SJCRH30 (cell line): Measurements from ENCODE around the gene PAF1. TPM values are rescaled to one million over a fixed set of nuclear protein-coding genes. Genes with fewer than 3 reads are reported as not detected.

Experiments
- DNase-seq, 2 experiments: peaks; one replicate each; pipeline ENCODE4 v3.0.0-alpha.2; 2015 to 2020
- H3K27ac ChIP-seq: fragments of 250-450 bp; sonication (Bioruptor Pico); 2 replicates; pipeline ENCODE4 v1.5.1; 2020; ENCODE audit warnings: mild to moderate bottlenecking, moderate library complexity
- H3K27me3 ChIP-seq: fragments of 250-450 bp; sonication (Bioruptor Pico); 2 replicates; pipeline ENCODE4 v1.5.1; 2020; ENCODE audit warnings: mild to moderate bottlenecking, moderate library complexity
- H3K36me3 ChIP-seq: fragments of 250-450 bp; sonication (Bioruptor Pico); 2 replicates; pipeline ENCODE4 v1.5.1; 2020; ENCODE audit warnings: mild to moderate bottlenecking, moderate library complexity
- H3K4me1 ChIP-seq: fragments of 250-450 bp; sonication (Bioruptor Pico); 2 replicates; pipeline ENCODE4 v1.5.1; 2020; ENCODE audit warnings: mild to moderate bottlenecking, moderate library complexity
- H3K4me3 ChIP-seq: fragments of 250-450 bp; sonication (Bioruptor Pico); 2 replicates; pipeline ENCODE4 v1.5.1; 2020; ENCODE audit warnings: mild to moderate bottlenecking, moderate library complexity
- H3K9me3 ChIP-seq: fragments of 250-450 bp; sonication (Bioruptor Pico); replicated peaks from 2 replicates; pipeline ENCODE4 v1.5.1; 2020; ENCODE audit warnings: mild to moderate bottlenecking, moderate library complexity
- total RNA-seq: library from RNA; depleted of rRNA; stranded (reverse); fragments of >200 nt; shearing (Covaris generic); gene quantifications from 2 replicates; pipeline ENCODE4 v1.2.3, GENCODE V29; 2014; rRNA removed

Gene PAF1
- total RNA-seq: 73.6 and 85.7 TPM in 2 replicates

GRCh38 chr19:39390751-39391437 is at the start of gene PAF1, which contains the start of gene MED29:
Gene PAF1, minus strand, starts transcription at chr19:39391106. Its CDS starts 242 bp downstream, at chr19:39390864.
Gene MED29, plus strand, starts transcription at chr19:39391378. Its CDS starts 45 bp downstream, at chr19:39391423.
- H3K27ac ChIP-seq: peak within 1 kb of the TSS; percentile 97
- H3K27me3 ChIP-seq: no peaks in the 10 kb centered on the region
- H3K4me1 ChIP-seq: peaks cover 3% of the 10 kb centered on the region; the same call in 1 of the 2 replicates
- H3K4me3 ChIP-seq: peak within 1 kb of the TSS; percentile 92
- no peaks in the 10 kb centered on the region for H3K9me3 ChIP-seq
- H3K36me3 ChIP-seq: peaks cover 32% of the 10 kb centered on the region
- peak; percentile 100 for DNase-seq

- Histone ChIP-seq H3K9me3 (no peaks in the 10 kb centered on the region), H3K27me3 (no peaks in the 10 kb centered on the region), H3K4me1 (no peaks in the 10 kb centered on the region), H3K4me3 (no peak overlapping the region), H3K36me3 (peaks cover 21% of the 10 kb centered on the region), H3K27ac (no peak overlapping the region)
- no peak for DNase-seq
These were observed 47.5 kb upstream of the PAF1 start for GRCh38 chr19:39438270-39438934.

- Histone ChIP-seq H3K4me1 (no peaks in the 10 kb centered on the region), H3K27me3 (no peaks in the 10 kb centered on the region), H3K27ac (peak overlapping the region; percentile 85; the same call in 1 of the 2 replicates), H3K36me3 (peaks cover 39% of the 10 kb centered on the region), H3K9me3 (no peaks in the 10 kb centered on the region), H3K4me3 (peak overlapping the region; percentile 85)
- DNase-seq: no peak
These were observed 45.4 kb upstream of the PAF1 start for GRCh38 chr19:39436350-39436716.

GRCh38 chr19:39435499-39436349 is 44.8 kb upstream of the PAF1 start, which contains the start of gene RPS16:
Gene RPS16, minus strand, starts transcription at chr19:39435949. Its CDS starts 54 bp downstream, at chr19:39435895.
- H3K9me3 ChIP-seq: no peaks in the 10 kb centered on the region

GRCh38 chr19:39434123-39435076 is 43.5 kb upstream of the PAF1 start:
- peaks cover 39% of the 10 kb centered on the region for H3K36me3 ChIP-seq
- DNase-seq: no peak
- H3K27ac ChIP-seq: no peak overlapping the region; the same call in 1 of the 2 replicates
- no peaks in the 10 kb centered on the region for H3K9me3 ChIP-seq
- H3K4me1 ChIP-seq: no peaks in the 10 kb centered on the region
- H3K4me3 ChIP-seq: peak overlapping the region; percentile 85
- no peaks in the 10 kb centered on the region for H3K27me3 ChIP-seq

More at GRCh38 chr19:39435499-39436349, 44.8 kb upstream of the PAF1 start, which contains the start of gene RPS16:
- no peaks in the 10 kb centered on the region for H3K4me1 ChIP-seq
- H3K27ac ChIP-seq: peak within 1 kb of the TSS; percentile 85
- H3K27me3 ChIP-seq: no peaks in the 10 kb centered on the region
- H3K4me3 ChIP-seq: peak within 1 kb of the TSS; percentile 85
- peak; percentile 100 for DNase-seq
- H3K36me3 ChIP-seq: peaks cover 39% of the 10 kb centered on the region

GRCh38 chr19:39433480-39434079 is 42.7 kb upstream of the PAF1 start:
- DNase-seq: no peak
- no peak overlapping the region for H3K4me3 ChIP-seq
- peaks cover 39% of the 10 kb centered on the region for H3K36me3 ChIP-seq
- H3K27me3 ChIP-seq: no peaks in the 10 kb centered on the region
- no peak overlapping the region for H3K27ac ChIP-seq
- H3K4me1 ChIP-seq: peaks cover 4% of the 10 kb centered on the region; the same call in 1 of the 2 replicates
- H3K9me3 ChIP-seq: no peaks in the 10 kb centered on the region

GRCh38 chr19:39432677-39433025 is 41.7 kb upstream of the PAF1 start:
- no peak overlapping the region for H3K4me3 ChIP-seq
- H3K27ac ChIP-seq: no peak overlapping the region
- H3K36me3 ChIP-seq: peaks cover 39% of the 10 kb centered on the region
- peaks cover 7% of the 10 kb centered on the region; the same call in 1 of the 2 replicates for H3K4me1 ChIP-seq
- H3K27me3 ChIP-seq: no peaks in the 10 kb centered on the region
- DNase-seq: no peak
- no peaks in the 10 kb centered on the region for H3K9me3 ChIP-seq

GRCh38 chr19:39430675-39431593 is 40.0 kb upstream of the PAF1 start:
- Histone ChIP-seq H3K4me3 (no peak overlapping the region), H3K4me1 (peaks cover 7% of the 10 kb centered on the region; the same call in 1 of the 2 replicates), H3K27me3 (no peaks in the 10 kb centered on the region), H3K36me3 (peaks cover 39% of the 10 kb centered on the region), H3K27ac (peak overlapping the region; percentile 3; the same call in 1 of the 2 replicates), H3K9me3 (no peaks in the 10 kb centered on the region)
- DNase-seq: peak; percentile 30 to 51

- DNase-seq: peak; percentile 74 to 79
- Histone ChIP-seq H3K4me1 (peaks cover 7% of the 10 kb centered on the region; the same call in 1 of the 2 replicates), H3K27ac (no peak overlapping the region; the same call in 1 of the 2 replicates), H3K36me3 (peaks cover 29% of the 10 kb centered on the region), H3K9me3 (no peaks in the 10 kb centered on the region), H3K27me3 (no peaks in the 10 kb centered on the region), H3K4me3 (peak overlapping the region; percentile 7; the same call in 1 of the 2 replicates)
These were observed 37.6 kb upstream of the PAF1 start for GRCh38 chr19:39428283-39429112.

GRCh38 chr19:39427707-39428106 is 36.8 kb upstream of the PAF1 start:
- peaks cover 7% of the 10 kb centered on the region; the same call in 1 of the 2 replicates for H3K4me1 ChIP-seq
- no peaks in the 10 kb centered on the region for H3K9me3 ChIP-seq
- peaks cover 23% of the 10 kb centered on the region for H3K36me3 ChIP-seq
- no peak overlapping the region for H3K27ac ChIP-seq
- no peak overlapping the region for H3K4me3 ChIP-seq
- no peaks in the 10 kb centered on the region for H3K27me3 ChIP-seq
- DNase-seq: no peak

- no peak overlapping the region for H3K4me3 ChIP-seq
- H3K9me3 ChIP-seq: no peaks in the 10 kb centered on the region
- no peak for DNase-seq
- no peak overlapping the region for H3K27ac ChIP-seq
- no peaks in the 10 kb centered on the region for H3K27me3 ChIP-seq
- H3K36me3 ChIP-seq: peaks cover 27% of the 10 kb centered on the region
- H3K4me1 ChIP-seq: peaks cover 7% of the 10 kb centered on the region; the same call in 1 of the 2 replicates
These were observed 35.3 kb upstream of the PAF1 start for GRCh38 chr19:39426170-39426569.

- H3K36me3 ChIP-seq: peaks cover 28% of the 10 kb centered on the region
These were observed 34.8 kb upstream of the PAF1 start for GRCh38 chr19:39425744-39426143.

More at GRCh38 chr19:39425744-39426143, 34.8 kb upstream of the PAF1 start:
- H3K27ac ChIP-seq: no peak overlapping the region
- H3K4me3 ChIP-seq: no peak overlapping the region
- H3K9me3 ChIP-seq: no peaks in the 10 kb centered on the region
- no peaks in the 10 kb centered on the region for H3K27me3 ChIP-seq
- DNase-seq: no peak
- H3K4me1 ChIP-seq: peaks cover 7% of the 10 kb centered on the region; the same call in 1 of the 2 replicates
